Liver (tissue), 3 donors: ENCODE data around the gene CASTOR1.

Experiments used
- CTCF ChIP-seq: fragments of 150-350 bp; IDR thresholded peaks from 2 replicates; pipeline ENCODE4 v1.5.1; 2017; ENCODE audit warnings: improper control_type of control experiment, low read depth, low read length; ENCODE audit not compliant: missing input control
- GABPA ChIP-seq, 2 donors: IDR thresholded peaks in 1 of 2; conservative IDR thresholded peaks in 1 of 2; 2 replicates each; pipeline ENCODE4 v1.6.1; 2016; ENCODE audit warnings: antibody characterized with exemption in 2 of 2, mild to moderate bottlenecking in 1 of 2, moderate library complexity in 1 of 2
- TAF1 ChIP-seq: conservative IDR thresholded peaks from 2 replicates; pipeline ENCODE4 v1.6.1; 2016; ENCODE audit warnings: antibody characterized with exemption, mild to moderate bottlenecking
- TF ChIP-seq, protein P1 (sequence below): IDR thresholded peaks from 2 replicates; pipeline ENCODE4 v1.6.1; 2016; ENCODE audit warnings: antibody characterized with exemption
- donor health status: healthy.
- donor health status: healthy.

DNA sequence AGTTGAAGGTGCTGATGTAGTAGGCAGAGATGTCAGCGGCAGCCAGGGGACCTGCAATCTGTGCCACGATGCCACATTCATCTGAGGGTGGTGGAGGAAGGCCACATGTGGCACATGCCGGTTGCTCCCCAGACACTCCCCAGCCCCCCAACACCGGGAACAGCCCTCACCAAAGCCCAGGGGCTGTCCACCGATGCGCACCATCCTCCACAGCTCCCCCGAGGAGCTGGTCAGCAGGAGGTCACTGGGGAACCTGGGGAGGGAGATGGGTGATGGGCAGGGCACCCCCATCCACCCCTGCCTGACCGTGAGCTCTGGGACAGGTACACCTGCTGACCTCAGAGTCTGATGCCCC, 3.5 kb downstream of the CASTOR1 start:
- TF ChIP-seq, protein P1, sequence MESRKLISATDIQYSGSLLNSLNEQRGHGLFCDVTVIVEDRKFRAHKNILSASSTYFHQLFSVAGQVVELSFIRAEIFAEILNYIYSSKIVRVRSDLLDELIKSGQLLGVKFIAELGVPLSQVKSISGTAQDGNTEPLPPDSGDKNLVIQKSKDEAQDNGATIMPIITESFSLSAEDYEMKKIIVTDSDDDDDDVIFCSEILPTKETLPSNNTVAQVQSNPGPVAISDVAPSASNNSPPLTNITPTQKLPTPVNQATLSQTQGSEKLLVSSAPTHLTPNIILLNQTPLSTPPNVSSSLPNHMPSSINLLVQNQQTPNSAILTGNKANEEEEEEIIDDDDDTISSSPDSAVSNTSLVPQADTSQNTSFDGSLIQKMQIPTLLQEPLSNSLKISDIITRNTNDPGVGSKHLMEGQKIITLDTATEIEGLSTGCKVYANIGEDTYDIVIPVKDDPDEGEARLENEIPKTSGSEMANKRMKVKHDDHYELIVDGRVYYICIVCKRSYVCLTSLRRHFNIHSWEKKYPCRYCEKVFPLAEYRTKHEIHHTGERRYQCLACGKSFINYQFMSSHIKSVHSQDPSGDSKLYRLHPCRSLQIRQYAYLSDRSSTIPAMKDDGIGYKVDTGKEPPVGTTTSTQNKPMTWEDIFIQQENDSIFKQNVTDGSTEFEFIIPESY, result no peak
- no peak for TF ChIP-seq CTCF
- TF ChIP-seq GABPA (IDR thresholded peaks at IDR 0.05 in 1 of 2, conservative IDR thresholded peaks at IDR 0.05 in 1 of 2), result no peak
- no peak for TF ChIP-seq TAF1
